GM19043 (cell line): ENCODE measurements around the gene NEDD4L.
"Not testable (repeated sequence)": the region's sequence is repeated elsewhere in the genome, so short reads cannot be mapped to it uniquely, and the experiment has no call there.

ENCODE experiments used
- ATAC-seq: cut with Tn5 transposase; IDR thresholded peaks from one replicate; pipeline ENCODE4 v1.9.1; 2021; ENCODE audit warnings: low read depth; ENCODE audit not compliant: unreplicated experiment

The NEDD4L gene

GRCh38 chr18:58427321-58427720 lies 383.3 kb downstream of the NEDD4L start:
- no peak for ATAC-seq

- ATAC-seq = no peak
Observed at GRCh38 chr18:58429442-58429841, 385.4 kb downstream of the NEDD4L start.

GRCh38 chr18:58431215-58431614 lies 387.2 kb downstream of the NEDD4L start:
- ATAC-seq = no peak

GRCh38 chr18:58432050-58432727 lies 388.2 kb downstream of the NEDD4L start:
- no peak for ATAC-seq

- not testable (repeated sequence) for ATAC-seq
Observed at GRCh38 chr18:58435221-58436005, 391.4 kb downstream of the NEDD4L start.

- ATAC-seq = no peak
Observed at GRCh38 chr18:58438161-58438957, 394.3 kb downstream of the NEDD4L start.

- no peak for ATAC-seq
Observed at GRCh38 chr18:58438958-58439300, 394.9 kb downstream of the NEDD4L start.

GRCh38 chr18:58443671-58444070 lies 399.6 kb downstream of the NEDD4L start:
- ATAC-seq = no peak

- ATAC-seq = no peak
Observed at GRCh38 chr18:58446391-58447060, 402.5 kb downstream of the NEDD4L start.

- ATAC-seq = no peak
Observed at GRCh38 chr18:58447402-58448095, 403.5 kb downstream of the NEDD4L start.

GRCh38 chr18:58449464-58449863 lies 405.4 kb downstream of the NEDD4L start:
- no peak for ATAC-seq
